Measurements from ENCODE around the gene FKBP5.
"Not testable (repeated sequence)": the region's sequence is repeated elsewhere in the genome, so short reads cannot be mapped to it uniquely, and the experiment has no call there.

Gene FKBP5

DNA sequence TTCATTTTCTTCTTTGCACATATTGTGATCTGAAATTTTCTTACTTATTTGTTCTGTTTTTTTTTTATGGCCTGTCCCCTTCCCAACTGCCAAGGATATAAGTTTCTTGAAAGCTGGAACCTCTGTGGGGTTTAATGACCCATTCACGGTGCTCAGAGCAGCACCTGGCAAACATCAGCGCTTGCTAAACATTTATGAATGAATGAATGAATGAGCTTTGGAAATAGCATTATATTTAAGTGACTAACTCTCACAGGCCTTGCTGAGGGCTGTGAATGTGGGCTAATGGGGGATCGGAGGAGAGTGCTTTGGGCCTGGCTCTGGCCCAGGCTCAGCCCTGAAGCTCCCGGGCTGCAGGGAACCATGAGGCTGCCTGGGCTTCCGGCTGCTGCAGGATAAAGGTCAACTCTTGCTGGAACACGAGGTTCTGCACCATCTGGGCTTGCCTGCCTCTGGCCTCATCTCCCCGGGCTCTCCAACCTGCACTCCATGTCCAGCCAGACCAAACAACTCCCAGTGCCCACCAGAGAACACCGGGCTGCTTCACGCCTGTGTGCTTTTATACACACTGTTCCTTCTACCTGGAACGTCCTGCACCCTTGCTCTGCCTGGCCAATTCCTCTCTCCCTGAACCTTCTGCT lies 33.5 kb upstream of the FKBP5 start:
- no peak for DNase-seq

DNA sequence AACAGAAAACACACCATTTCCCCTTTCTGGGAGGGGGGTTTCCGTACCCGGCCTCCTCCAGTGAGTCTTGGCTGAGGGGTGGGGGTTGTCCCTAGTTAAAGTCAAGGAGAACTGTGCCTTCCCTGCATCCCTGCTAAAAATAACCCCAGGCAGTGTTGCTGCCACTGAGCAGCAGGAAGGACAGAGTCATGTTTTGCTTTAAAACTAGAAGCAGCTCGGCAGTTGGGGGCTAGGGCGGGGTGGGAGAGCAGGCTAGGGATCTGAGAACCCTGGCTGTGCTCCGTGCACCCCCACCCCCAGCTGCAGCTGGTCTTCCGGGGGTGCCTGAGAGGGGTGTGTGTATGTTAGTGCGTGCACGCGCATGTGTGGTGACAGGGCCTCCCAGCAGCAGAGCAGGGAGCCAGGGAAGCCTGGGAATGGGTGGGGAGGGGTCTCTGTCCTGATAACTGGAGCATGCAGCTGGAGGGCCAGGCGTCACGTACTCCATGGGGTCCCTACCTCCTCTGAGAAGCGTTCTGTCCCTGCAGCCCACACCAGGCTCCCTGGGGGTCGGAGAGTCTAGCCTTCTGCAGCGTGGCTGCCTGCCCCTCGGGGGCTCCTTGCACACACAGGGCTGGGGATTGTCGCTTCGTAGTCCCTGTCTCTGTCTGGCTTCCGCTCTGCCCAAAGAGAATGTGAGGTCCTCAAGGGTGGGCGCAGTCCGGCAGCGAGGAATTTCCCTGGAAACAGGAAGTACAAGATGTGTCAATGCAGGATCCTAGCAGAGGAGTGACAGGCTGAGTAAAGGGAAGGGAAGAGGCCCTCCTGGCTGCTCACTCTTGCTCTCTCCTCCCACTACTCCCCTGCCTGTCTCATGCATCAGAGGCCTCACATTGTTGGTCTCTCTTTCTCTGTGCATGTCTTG lies 31.4 kb upstream of the FKBP5 start:
- no peak for DNase-seq

DNA sequence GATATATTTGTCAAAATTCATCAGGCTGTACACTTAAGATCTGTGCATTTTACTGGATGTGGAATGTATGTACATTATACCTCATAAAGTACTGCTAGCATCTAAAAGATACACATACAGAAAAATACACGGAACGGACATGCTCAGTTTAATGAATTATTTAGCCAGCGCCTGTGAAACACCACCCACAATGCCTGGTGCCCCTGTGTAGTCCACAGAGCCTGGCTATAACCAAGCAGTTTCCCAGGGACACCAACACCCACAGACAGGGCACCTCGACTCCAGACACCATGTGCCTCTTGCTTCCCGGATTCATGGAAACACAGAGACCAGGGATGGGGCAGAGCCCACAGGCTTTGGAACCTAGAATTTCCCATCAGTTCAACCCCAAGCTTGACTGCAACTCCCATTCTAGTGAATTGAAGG lies 30.7 kb upstream of the FKBP5 start:
- no peak for DNase-seq

DNA sequence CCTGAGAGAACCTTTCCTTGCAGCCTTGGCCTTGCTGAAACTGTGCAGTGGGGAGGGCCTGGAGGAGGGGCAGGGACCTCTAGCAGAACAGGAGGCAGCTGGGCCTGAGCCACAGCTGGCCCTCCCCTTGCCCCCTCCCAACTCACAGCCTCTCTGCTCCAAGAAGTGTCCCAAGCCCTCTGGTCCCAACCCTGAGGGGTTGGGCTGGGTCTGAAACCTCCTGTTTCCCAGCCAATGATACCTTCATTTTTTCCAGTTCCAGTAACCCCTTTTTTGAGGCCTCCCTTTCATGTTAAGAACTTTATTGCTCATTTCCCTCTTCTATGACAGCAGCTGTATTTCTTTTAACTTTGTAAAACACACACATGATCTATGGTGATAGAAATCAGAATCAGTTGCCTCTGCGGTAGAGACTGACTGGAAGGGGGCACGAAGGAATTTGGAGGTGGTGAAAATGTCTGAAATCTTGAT lies 30.2 kb upstream of the FKBP5 start:
- no peak for DNase-seq

DNA sequence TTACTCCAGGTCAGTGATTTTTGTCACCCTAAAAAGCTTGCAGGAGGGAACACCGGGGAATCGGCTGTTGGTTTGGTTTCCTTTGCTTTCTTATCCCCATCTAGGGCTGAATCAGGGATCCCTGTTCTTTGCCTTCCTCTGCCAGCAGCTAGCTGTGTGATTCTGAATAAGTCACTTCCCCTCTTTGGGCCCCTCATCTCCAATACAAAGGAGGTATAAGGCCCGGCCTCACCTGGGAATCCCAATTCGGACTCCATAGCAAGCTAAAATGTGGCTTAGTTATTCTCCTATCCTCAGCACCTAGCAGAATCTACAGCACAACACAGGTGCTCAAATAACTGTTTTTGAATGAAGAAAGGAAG lies 29.6 kb upstream of the FKBP5 start:
- DNase-seq = no peak

DNA sequence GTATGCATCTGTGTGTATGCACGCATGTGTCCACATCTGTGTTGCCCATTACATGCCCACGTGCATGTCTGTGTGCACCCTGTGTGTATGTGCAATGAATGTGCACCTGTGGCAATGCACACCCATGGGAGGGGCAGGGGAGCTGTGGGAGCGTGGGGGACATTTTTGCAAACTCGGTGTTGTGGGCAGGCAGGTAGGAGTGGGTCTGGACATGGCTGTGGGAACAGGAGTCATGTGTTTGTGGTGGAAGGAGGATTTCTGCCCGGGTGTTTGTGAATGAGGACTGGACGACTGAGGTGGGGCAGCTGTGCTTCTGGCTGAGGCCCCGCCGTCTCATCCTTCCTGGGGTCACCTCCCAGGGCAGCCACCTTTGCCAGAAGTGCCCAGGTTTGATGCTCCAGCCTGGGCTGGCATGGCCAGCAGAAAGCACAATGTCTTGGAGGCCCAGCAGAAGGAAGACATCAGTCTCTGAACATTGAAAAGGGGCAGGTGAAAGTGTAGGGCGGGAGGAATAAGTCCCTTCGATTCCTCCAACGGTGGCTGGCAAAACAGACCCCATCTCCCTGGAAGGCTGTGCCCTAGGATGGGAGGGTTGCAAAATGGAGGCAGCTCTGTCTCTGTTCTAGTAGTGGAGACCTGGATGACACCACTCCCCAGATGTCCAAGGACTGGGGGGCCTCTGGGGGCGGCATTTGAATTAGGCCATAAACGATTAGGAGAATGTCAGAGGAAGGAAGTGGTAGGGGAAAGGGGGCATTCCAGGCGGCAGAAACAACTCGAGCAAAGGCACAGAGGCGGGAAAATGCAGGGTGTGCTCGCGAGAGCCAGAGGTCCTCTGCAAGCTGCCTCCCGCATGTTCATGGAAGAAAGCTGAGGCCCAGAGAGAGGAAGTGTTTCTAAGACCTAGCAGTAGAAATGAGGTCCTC lies 29.0 kb upstream of the FKBP5 start:
- DNase-seq = no peak

DNA sequence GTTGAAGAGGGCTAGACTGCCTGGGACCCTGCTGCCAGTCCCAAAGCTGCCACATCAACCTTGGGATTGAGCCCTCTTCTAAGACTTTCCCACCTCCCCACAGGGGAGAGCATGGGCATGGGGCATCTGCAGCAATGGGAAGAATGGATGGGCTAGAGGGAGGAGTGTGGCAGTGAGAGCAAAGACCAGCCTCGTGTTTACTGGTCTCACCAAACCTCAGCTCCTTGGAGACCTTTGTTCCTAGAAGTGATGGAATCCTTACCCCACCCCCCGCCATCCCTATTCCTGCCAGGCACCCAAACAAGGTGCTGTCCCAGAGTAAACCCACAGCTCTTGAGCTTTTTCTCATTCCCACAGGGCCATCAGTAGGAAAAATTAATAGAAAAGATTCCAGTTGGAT lies 28.1 kb upstream of the FKBP5 start:
- no peak for DNase-seq

DNA sequence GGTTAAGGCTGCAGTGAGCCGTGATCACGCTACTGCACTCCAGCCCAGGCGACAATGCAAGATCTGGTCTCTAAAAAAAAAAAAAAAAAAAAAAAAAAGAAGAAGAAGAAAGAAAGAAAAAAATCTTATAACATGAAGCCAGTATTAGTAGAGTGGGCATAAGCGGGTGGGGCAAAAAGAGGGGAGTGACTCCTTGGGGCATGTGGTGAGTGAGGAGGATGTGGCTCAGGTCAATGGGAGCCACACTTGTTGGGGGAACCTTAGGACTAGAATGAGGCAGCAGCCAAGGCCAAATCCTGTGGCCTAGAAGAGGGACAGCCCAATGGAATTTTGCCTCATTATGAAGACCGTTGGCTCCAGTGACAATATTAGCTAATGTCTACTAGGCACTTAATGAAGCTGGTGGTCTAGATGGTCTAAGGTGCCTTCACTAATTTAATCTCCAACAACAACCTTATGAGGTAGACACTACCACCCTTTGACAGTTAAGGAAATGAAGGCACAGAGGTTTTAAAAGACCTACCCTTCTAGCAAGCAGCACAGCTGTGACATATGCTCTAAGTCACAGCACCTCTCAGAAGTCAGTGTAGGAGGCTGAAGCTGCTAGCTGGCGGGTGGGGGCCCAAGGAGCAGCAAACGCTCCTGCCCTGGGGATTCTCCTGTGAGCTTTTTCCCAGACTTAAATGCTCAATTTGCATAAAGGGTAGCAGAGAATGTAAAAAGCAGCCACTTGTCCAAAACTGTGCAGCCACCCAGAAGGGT lies 24.5 kb upstream of the FKBP5 start:
- DNase-seq = no peak

DNA sequence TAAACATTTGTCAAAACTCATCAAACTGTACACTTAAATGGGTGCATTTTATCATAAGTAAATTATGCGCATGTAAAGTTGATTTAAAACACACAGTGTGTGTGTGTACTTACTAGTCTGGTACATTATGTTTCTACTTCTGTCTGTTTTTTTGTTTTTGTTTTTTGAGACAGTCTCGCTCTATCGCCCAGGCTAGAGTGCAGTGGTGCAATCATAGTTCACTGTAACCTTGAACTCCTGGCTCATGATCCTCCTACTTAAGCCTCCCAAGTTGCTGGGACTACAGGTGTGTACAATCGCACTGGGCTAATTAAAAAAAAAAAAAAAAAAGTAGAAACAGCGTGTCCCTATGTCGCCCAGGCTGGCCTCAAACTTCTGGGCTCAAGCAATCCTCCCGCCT lies 23.0 kb upstream of the FKBP5 start:
- DNase-seq = no peak

DNA sequence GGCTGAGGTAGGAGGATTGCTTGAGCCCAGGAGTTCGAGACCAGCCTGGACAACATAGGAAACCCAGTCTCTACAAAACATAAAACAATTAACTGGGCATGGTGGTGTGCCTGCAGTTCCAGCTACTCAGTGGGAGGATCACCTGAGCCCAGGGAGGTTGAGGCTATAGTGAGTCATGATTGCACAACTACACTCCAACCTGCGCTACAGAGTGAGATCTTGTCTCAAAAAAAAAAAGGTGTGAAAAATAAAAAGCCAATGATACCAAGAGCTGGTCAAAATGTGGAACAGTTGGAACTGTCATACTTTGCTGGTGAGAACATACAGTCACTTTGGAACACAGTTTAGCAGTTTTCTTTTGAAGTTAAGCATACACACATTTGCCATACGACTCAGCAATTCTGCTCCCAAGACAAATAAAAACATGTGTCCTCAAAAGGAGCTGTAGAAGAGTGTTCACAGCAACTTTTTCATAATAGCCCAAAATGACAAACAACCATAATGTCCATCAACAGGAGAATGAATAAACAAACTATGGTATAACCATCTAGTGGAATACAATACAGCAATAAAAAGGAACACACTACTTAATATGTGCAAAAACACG lies 21.6 kb upstream of the FKBP5 start:
- DNase-seq = no peak

DNA sequence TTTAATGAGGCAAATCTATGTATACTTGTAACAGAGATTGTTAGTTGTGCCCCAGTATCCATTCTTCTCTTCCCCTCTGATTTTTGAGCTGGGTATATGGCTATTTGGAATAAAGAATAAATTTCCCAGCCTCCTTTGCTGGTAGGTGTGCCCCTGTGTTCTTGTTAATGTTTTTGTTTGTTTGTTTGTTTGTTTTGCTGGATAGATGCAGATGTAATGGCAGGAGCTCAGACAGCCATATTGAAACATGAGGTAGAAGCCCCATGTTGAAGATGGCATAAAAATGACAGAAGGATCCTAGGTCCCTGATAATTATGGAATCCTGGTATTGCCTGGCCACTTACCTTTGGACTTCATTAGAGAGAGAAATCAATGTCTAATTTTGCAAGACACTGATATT lies 19.9 kb upstream of the FKBP5 start:
- DNase-seq = no peak

DNA sequence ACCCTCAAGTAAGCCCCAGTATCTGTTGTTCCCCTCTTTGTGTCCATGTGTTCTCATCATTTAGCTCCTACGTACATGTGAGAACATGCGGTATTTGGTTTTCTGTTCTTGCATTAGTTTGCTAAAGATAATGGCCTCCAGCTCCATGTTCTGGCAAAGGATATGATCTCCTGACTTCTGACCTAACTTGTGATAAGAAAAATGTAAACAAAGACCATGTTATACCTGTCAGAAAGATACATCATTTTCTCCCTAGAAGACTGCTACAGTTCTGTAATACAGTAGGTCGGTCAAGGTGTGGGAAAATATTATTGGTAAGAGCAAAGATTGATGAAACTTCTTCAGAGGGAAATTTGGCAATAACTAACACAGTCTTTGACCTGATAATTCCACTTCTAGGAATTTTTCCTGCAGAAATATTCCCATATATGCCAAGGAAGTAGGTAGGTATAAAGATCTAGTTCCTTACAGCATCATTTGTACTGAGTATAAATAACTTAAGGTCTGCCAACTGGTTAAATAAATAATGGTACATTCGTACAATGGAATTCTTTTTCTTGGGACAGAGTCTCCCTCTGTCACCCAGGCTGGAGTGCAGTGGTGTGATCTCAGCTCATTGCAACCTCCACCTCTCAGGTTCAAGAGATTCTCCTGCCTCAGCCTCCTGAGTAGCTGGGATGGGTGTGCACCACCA lies 19.1 kb upstream of the FKBP5 start:
- no peak for DNase-seq

DNA sequence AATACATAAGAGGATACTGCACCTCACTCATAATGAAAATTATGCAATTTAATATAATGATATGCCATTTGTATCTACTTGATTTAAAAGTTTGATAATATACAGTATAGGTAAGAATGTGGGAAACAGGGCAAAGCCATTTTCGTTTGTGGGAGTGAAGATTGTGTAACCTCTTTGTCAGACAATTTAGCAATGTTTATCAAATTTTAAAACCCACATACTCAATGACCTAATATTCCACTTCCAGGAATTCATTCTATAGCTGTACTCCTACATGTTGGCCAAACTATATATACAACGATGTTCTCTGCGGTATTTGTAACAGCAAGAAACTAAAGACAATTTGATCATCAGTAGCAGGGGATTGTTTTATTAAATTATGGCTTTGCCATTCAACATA lies 17.8 kb upstream of the FKBP5 start:
- DNase-seq = no peak

DNA sequence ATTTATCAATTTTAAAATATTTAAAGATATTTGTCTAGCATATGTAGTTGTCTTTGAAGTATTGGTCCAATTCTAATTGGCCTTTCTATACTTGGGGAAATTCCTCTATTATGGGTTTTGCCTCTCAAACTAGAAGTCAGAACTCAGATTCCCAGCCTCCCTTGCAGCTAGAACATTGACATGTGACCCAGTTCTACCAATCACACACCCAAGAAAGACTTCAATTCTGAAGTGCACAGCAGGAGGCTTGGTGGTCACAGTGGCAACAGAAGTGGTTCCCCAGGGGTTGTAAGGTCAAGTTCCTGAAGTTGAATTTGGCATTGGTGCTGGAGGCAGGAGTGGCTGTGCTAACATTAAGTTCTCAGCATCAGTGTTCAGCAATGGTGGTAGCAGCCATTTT lies 14.8 kb upstream of the FKBP5 start:
- no peak for DNase-seq

DNA sequence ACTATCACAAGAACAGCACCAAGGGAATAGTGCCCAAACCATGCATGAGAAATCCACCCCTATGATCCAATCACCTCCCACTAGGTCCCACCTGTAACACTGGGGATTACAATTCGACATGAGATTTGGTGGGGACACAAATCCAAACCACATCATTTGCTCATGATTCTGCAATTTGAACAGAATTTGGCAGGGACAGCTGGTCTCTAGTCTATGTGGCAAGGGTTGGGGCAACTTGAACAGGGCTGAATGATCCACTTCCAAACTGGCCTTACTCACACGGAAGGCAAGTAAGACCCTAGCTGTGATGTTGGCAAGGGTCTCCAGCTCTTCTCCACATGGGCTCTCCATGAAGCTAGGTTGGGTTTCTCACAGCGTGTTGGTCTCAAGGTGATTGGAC lies 10.1 kb upstream of the FKBP5 start:
- no peak for DNase-seq

DNA sequence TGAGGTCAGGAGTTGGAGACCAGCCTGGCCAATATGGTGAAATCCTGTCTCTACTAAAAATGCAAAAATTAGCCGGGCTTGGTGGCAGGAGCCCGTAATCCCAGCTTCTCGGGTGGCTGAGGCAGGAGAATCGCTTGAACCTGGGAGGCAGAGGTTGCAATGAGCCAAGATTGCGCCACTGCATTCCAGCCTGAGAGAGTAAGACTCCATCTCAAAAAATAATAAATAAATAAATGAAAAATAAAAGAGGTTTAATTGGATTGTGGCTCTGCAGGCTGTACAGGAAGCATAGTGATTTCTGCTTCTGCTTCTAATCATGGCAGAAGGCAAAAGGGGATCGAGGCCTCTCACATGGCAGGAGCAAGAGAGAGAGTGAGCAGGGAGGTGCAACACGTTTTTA lies 9.7 kb upstream of the FKBP5 start:
- not testable (repeated sequence) for DNase-seq

DNA sequence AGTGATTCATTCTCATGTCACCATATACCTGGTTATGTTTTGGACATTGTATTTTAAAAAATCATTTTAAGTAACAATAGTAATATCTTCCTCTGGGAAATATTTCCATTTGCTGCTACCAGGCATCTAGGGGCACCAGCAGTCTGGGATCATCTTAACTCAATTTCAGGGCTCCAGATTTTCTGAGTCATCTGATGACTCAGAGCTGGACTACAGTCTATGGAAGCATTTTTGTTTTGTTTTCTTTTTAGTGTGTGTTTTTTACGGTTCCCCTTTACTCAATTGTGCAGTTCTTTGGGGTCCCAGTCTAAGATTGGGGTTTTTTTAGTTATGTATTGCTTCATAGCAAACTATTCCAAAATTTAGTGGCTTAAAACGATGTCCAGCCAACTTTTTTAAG lies 5.7 kb upstream of the FKBP5 start:
- DNase-seq = no peak

DNA sequence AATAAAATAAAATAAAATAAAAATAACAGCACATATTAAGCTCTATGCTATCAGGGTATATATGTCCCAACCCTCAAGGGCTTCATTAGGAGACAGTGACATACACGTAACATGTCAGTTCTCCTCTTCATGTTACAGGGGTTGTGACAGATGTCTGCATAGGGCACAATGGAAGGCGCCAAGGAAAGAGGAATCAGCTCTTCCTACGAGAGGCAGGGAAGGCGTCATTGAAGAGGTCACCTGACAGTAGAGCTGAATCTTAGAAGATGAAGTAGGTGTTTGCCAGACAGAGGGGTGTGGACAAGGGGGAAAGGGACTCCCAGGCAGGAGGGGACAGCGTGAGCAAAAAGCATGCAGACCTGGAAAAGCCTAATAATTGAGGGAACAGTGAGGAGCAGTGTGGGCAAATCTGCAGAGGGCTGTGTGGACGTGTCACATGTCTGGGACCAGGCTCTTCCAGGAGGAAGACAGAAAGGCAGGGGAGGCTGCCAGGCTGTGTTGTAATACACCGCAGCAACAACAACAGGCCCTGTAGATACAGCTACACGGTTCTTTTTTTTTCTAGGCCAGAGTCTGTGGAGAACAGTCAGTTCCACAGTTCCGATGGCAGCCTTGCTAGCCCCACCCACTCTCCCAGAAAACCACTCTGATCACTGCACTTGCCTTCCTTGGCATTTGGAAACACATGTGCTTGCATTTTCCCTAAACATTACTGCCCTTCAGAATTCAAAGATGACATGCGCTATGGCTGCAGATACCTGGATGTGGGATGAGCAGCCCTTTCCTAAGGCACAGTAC lies 2.5 kb upstream of the FKBP5 start:
- no peak for DNase-seq

DNA sequence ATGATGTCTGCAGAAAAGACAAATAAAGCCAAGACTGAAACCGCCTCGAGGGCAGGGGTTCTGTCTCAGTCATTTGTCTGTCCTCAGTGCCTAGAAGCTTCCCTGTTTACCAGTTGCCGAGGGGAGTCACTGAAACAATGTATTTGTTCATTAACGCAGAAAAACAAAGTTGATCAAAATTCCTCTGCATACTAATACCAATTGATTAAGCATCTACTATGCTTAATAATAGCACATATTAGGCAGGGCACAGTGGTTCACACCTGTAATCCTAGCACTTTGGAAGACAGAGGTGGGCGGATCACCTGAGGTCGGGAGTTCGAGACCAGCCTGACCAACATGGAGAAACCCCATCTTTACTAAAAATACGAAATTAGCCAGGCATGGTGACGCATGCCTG lies 1.8 kb upstream of the FKBP5 start:
- no peak for DNase-seq

DNA sequence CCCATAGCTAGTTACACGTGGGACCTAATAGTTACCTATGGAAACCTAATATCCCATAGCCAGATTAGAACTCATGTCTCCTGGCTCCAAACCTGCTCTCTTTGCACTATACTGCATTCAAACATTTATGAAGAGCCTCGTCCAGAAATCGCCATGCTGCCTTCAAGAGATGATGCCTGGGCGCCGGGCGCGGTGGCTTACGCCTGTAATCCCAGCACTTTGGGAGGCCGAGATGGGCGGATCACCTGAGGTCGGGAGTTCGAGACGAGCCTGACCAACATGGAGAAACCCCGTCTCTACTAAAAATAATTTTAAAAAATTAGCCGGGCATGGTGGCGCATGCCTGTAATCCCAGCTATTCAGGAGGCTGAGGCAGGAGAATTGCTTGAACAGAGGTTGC lies 1.3 kb upstream of the FKBP5 start:
- DNase-seq = not testable (repeated sequence)

Data from stimulated activated CD4-positive, alpha-beta T cell treated with anti-CD3 and anti-CD28 coated beads, Interleukin-12 subunit alpha, Interleukin-12 subunit beta, amount 100 ng/mL, for 4 hours (primary cell).